Measurements from ENCODE around the gene FKBP15. TPM values are rescaled to one million over a fixed set of nuclear protein-coding genes. Genes with fewer than 3 reads are reported as not detected.

FKBP15 gene
- total RNA-seq, 1 donor from 2014 or later = 24.4 TPM

DNA sequence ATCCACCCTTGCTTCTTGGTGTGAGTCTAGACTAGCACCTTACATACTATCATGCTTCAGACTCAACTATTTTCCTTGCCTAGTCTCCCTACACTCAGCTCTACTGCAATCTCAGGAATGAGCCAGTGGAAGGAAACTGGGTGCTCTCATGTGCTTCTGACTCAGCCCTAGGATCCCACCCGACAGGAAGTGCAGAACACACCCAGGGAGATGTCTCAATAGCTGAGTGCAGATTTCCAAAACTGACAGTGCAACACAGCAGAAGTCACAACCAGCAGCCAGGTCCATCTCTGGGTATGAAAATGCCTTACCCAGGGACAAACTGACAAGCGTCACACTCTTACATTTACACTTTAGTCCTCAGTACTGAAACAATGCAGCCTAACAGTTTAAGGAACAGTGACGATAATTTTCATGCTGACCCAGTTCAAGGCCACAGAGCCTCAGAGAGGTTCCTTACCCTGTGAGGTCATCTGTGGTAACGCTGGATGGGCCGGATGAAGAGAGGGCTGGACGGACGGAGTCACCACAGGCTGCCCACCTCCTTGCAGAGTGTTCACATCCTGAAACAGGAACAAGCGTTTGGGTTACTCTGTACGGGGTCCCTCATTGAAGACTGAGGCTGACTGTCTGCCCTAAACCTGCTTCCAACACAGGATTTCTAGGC lies 33.0 kb downstream of the FKBP15 start:
- intact Hi-C loops (cut with DNase I) = no loop called here
- Histone ChIP-seq H3K36me3 (peaks cover 53 to 85% of the 10 kb centered on the region in 2 donors), H3K9me3 (no peaks in the 10 kb centered on the region)

DNA sequence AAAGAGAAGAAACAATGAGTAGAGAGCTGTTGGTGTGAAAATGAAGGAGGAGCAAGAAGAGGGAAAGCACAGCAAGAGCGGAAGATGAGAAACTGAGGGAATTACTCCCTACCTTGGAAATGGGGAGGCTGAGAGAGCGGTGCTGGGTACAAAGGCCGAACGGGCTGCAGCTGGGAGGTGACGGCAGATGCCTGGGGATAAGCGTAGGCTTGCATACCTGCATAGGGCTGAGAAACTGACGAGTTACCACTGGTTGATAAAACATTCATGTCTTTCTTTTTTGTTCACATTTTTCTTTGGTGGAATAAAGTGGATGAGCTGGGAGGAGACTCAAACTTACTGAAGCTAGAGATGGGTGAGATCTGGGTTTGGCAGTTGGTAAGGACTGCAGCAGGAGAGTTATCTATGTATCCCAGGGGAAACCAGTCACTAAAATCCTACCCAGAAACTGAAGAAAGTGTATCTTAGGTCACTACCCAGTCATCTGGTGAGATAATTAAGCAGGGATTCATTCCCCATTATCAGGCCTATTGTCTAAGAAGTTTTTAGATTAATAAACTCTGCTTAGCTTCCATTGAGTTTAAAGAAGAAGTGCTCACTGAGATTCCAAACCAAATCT lies 34.8 kb downstream of the FKBP15 start:
- no peak for DNase-seq (ENCODE audit: low spot score in 2 of 2)
- H3K9me3 ChIP-seq = no peaks in the 10 kb centered on the region
- peaks cover 64 to 90% of the 10 kb centered on the region in 2 donors for H3K36me3 ChIP-seq
- intact Hi-C loops (cut with DNase I) = no loop called here
- TF ChIP-seq, protein P1, sequence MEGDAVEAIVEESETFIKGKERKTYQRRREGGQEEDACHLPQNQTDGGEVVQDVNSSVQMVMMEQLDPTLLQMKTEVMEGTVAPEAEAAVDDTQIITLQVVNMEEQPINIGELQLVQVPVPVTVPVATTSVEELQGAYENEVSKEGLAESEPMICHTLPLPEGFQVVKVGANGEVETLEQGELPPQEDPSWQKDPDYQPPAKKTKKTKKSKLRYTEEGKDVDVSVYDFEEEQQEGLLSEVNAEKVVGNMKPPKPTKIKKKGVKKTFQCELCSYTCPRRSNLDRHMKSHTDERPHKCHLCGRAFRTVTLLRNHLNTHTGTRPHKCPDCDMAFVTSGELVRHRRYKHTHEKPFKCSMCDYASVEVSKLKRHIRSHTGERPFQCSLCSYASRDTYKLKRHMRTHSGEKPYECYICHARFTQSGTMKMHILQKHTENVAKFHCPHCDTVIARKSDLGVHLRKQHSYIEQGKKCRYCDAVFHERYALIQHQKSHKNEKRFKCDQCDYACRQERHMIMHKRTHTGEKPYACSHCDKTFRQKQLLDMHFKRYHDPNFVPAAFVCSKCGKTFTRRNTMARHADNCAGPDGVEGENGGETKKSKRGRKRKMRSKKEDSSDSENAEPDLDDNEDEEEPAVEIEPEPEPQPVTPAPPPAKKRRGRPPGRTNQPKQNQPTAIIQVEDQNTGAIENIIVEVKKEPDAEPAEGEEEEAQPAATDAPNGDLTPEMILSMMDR (IDR thresholded peaks at IDR 0.05) = no peak
- H3K4me3 ChIP-seq = no peak overlapping the region
- H3K27me3 ChIP-seq = no peaks in the 10 kb centered on the region
- H3K27ac ChIP-seq = no peak overlapping the region
- no peaks in the 10 kb centered on the region for H3K4me1 ChIP-seq

More for the DNA sequence above, 33.0 kb downstream of the FKBP15 start:
- Histone ChIP-seq H3K27ac (peak overlapping the region; percentile 27 to 51), H3K4me1 (no peaks in the 10 kb centered on the region), H3K27me3 (no peaks in the 10 kb centered on the region), H3K4me3 (peak overlapping the region in 1 of 2 donors; percentile 13)
- DNase-seq (ENCODE audit: low spot score in 2 of 2) = peak; percentile 43 to 75
- TF ChIP-seq, protein P1 (IDR thresholded peaks at IDR 0.05) = no peak

DNA sequence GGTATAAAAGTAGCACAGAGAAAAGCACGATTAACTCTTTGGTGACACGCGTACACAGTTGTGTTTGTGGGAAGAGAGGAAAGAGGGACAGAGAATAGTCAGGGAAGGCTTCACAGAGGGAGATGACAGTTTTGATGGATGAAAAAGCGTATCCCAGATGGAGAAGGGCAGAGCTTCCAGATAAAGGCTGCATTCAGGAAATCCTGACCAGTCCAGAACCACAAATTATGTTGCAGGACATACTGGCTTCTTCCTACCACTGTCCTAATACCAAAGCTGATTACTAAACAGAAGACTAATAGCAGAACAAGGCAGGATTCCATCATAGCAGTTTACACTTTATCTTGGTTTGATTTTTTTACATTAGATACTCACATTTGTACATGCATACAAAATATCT lies 35.8 kb downstream of the FKBP15 start:
- intact Hi-C loops (cut with DNase I) = no loop called here
- Histone ChIP-seq H3K4me1 (no peaks in the 10 kb centered on the region), H3K9me3 (no peaks in the 10 kb centered on the region), H3K36me3 (peaks cover 64 to 90% of the 10 kb centered on the region in 2 donors), H3K27ac (no peak overlapping the region), H3K4me3 (no peak overlapping the region), H3K27me3 (no peaks in the 10 kb centered on the region)
- DNase-seq (ENCODE audit: low spot score in 2 of 2) = no peak
- TF ChIP-seq, protein P1 (IDR thresholded peaks at IDR 0.05) = no peak

DNA sequence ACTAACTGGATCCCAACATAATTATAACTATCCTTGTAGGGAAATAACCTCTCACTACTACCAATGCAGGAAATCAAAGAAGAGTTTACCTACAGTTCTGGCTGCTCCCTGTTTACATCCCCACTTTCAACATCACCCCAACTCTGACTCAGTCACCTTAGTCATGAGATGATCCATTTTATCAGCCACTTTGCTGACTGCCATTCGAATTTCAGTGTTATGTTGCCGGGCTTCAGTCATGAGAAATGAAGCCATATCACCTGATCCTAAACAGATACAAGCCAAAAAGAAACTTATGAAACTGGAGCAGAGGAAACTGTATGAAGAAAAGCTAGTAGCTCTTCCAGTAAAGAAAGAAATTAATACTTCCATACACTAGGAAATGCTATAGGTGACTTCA lies 36.5 kb downstream of the FKBP15 start:
- no peak for DNase-seq (ENCODE audit: low spot score in 2 of 2)
- Histone ChIP-seq H3K36me3 (peaks cover 64 to 91% of the 10 kb centered on the region in 2 donors), H3K9me3 (no peaks in the 10 kb centered on the region), H3K27me3 (no peaks in the 10 kb centered on the region), H3K4me1 (no peaks in the 10 kb centered on the region), H3K27ac (no peak overlapping the region), H3K4me3 (no peak overlapping the region)
- TF ChIP-seq, protein P1 (IDR thresholded peaks at IDR 0.05) = no peak
- intact Hi-C loops (cut with DNase I) = no loop called here

DNA sequence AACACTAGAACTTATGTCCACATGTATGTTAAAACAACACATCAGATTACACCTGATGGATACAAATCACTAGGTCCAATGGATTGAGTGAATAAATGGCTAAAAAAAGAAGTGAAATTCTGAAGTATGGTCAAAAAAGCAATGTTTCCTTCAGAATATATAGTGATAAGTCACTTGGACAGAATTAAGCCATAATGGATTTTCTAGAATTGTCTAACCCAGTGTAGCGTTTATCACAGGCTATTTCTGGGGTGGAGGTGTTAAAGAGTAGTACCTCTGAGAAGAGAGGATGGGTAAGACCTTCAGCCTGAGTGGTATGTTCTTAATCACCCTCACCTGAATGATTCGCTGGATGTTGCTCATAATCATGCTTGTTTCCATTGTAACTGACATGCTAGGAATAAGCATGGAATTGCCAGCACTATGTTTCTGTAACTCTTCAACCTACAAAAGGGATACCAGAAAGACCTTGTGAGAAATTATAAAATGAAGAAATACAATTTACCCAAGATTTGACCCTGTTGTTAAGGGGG lies 37.1 kb downstream of the FKBP15 start:
- no peak overlapping the region for H3K4me3 ChIP-seq
- no peak overlapping the region for H3K27ac ChIP-seq
- H3K4me1 ChIP-seq = no peaks in the 10 kb centered on the region
- intact Hi-C loops (cut with DNase I) = no loop called here
- DNase-seq (ENCODE audit: low spot score in 2 of 2) = no peak
- no peaks in the 10 kb centered on the region for H3K9me3 ChIP-seq
- no peaks in the 10 kb centered on the region for H3K27me3 ChIP-seq
- TF ChIP-seq, protein P1 (IDR thresholded peaks at IDR 0.05) = no peak
- peaks cover 65 to 96% of the 10 kb centered on the region in 2 donors for H3K36me3 ChIP-seq

Data from ascending aorta (tissue), 2 donors.